ENCODE measurements around the gene TSEN2. TPM values are rescaled to one million over a fixed set of nuclear protein-coding genes. Genes with fewer than 3 reads are reported as not detected.

TSEN2 gene
- total RNA-seq, 1 donor from 2014 or later = 11.4 TPM

DNA sequence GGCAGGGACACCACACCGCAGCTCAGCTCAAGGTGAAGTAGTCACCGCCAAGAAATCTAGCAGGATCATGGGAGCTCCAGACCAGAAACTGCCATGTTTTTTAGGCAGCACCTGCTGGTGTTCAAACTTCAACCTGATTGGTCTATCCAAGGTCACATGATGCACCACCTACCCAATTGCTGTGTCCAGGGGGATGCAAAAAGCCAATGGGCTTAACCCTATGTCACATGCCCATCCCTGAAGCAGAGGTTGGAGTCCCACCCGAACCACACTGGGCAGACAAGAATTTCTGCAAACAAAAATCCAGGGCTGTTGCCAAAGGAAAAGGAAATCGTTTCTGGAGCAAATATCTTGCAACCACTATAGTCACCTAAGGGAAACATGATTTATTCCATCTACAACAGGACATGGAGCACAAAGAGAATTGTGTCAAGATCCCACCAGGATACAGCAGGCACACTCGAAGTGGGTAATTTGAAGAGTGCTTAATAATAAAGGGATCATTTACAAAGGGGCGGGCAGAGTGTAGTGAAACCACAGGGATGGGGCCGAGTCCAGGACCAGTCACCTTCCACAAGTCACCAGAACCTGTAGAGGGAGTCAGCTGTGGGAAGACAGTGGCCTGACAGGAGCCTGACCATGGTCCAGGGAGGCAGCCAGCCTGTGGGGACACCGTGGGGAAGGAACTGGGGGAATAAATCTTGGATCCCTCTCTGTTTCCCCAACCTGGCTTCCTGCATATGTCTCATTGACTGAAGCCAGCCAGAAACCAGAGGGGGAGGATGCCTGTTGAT is 34.2 kb upstream of the TSEN2 start:
- no peaks in the 10 kb centered on the region for H3K27me3 ChIP-seq (ENCODE audit: control insufficient read depth, insufficient read depth, low read length)
- TF ChIP-seq, protein P1, sequence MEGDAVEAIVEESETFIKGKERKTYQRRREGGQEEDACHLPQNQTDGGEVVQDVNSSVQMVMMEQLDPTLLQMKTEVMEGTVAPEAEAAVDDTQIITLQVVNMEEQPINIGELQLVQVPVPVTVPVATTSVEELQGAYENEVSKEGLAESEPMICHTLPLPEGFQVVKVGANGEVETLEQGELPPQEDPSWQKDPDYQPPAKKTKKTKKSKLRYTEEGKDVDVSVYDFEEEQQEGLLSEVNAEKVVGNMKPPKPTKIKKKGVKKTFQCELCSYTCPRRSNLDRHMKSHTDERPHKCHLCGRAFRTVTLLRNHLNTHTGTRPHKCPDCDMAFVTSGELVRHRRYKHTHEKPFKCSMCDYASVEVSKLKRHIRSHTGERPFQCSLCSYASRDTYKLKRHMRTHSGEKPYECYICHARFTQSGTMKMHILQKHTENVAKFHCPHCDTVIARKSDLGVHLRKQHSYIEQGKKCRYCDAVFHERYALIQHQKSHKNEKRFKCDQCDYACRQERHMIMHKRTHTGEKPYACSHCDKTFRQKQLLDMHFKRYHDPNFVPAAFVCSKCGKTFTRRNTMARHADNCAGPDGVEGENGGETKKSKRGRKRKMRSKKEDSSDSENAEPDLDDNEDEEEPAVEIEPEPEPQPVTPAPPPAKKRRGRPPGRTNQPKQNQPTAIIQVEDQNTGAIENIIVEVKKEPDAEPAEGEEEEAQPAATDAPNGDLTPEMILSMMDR (IDR thresholded peaks at IDR 0.05; ENCODE audit: insufficient read depth, low read length, poor library complexity, severe bottlenecking) = no peak
- H3K36me3 ChIP-seq (ENCODE audit: control insufficient read depth, insufficient read depth, low read length) = no peaks in the 10 kb centered on the region
- DNase-seq (ENCODE audit: low read depth) = no peak
- H3K4me3 ChIP-seq (ENCODE audit: low read depth, low read length) = no peak overlapping the region

DNA sequence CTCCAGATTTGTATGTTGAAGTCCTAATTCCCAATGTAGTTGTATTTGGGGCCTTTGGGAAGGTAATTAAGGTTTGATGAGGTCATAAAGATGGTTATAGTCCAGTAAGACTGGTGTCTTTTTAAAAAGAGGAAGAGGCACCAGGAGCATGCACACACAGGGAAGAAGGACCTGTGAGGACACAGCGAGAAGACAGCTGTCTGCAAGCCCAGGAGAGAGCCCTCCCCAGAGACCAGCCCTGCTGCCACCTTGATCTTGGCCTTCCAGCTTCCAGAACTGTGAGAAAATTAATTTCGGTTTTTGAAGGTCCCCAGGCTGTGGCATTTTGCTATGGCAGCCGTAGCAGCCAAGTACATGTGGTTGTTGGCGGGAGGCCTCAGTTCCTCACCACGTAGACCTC is 32.8 kb upstream of the TSEN2 start:
- no peak for DNase-seq (ENCODE audit: low read depth)
- no peak overlapping the region for H3K4me3 ChIP-seq (ENCODE audit: low read depth, low read length)
- TF ChIP-seq, protein P1 (IDR thresholded peaks at IDR 0.05; ENCODE audit: insufficient read depth, low read length, poor library complexity, severe bottlenecking) = no peak
- H3K27me3 ChIP-seq (ENCODE audit: control insufficient read depth, insufficient read depth, low read length) = no peaks in the 10 kb centered on the region
- H3K36me3 ChIP-seq (ENCODE audit: control insufficient read depth, insufficient read depth, low read length) = no peaks in the 10 kb centered on the region

DNA sequence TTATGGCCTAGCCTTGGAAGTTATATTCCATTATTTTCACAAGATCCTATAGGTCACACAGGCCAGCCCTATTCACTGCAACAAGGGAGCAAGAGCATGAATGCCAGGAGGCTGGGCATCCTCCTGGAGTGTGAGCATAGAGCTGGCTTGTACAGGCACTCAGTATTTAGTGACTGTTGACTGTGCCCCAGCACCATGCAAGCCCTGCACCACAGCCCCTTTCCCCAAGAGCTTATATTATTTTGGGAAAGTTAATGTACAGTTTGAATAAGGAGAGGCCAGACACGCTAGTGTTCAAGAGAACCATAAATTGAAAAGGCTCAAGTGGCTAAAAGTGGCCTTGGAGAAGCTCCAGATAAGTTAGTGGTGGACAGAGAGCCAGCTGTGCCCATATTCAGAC is 32.3 kb upstream of the TSEN2 start:
- no peak for DNase-seq (ENCODE audit: low read depth)
- TF ChIP-seq, protein P1 (IDR thresholded peaks at IDR 0.05; ENCODE audit: insufficient read depth, low read length, poor library complexity, severe bottlenecking) = no peak
- no peaks in the 10 kb centered on the region for H3K27me3 ChIP-seq (ENCODE audit: control insufficient read depth, insufficient read depth, low read length)
- no peaks in the 10 kb centered on the region for H3K36me3 ChIP-seq (ENCODE audit: control insufficient read depth, insufficient read depth, low read length)
- H3K4me3 ChIP-seq (ENCODE audit: low read depth, low read length) = no peak overlapping the region

DNA sequence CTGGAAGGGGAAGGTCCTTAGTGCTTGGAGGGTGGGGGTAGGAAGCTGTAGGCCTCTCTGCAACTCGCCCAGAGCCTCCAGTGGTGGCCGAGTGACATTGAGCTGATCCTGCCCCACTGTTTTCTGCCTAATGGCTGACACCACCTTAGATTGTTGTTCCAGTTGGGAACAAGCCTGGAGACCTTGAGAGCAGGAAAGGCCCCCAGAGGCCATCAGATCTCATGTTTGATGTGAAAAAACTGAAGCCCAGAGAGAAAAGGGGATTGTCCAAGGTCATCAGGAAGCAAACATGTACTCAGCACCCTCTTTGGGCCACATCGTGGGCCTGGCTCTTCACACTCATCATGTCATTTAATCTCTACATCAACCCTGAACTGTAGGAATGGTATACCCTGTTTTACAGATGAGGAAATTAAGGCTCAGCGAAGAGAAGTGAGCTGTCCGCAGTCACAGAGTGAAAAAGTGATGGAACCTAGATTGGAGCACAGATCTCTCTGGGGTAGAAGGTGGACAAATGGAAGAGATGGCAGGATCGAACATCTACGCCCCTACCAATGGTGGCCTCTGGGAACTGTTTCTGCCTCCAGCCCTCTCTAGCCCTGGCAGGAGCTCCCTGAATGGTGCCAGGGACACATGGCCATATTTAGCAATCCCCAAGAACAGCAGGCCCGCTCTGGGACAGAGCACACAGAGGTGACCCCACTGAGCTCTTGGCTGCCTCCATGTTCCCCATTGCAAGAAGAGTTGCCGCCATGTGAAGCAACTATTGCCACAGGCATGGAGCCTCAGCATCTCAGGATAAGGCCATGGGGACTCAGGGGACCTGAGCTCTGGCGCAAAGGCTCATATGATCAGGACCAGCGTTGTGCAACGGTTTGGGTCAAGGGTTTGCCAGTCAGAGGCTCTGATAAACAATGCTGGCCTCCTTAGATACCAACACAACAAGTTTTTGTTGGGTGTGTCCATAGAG is 31.6 kb upstream of the TSEN2 start:
- TF ChIP-seq, protein P1 (IDR thresholded peaks at IDR 0.05; ENCODE audit: insufficient read depth, low read length, poor library complexity, severe bottlenecking) = no peak
- Histone ChIP-seq H3K36me3 (ENCODE audit: control insufficient read depth, insufficient read depth, low read length) (no peaks in the 10 kb centered on the region), H3K4me3 (ENCODE audit: low read depth, low read length) (no peak overlapping the region), H3K27me3 (ENCODE audit: control insufficient read depth, insufficient read depth, low read length) (no peaks in the 10 kb centered on the region)
- DNase-seq (ENCODE audit: low read depth) = no peak

DNA sequence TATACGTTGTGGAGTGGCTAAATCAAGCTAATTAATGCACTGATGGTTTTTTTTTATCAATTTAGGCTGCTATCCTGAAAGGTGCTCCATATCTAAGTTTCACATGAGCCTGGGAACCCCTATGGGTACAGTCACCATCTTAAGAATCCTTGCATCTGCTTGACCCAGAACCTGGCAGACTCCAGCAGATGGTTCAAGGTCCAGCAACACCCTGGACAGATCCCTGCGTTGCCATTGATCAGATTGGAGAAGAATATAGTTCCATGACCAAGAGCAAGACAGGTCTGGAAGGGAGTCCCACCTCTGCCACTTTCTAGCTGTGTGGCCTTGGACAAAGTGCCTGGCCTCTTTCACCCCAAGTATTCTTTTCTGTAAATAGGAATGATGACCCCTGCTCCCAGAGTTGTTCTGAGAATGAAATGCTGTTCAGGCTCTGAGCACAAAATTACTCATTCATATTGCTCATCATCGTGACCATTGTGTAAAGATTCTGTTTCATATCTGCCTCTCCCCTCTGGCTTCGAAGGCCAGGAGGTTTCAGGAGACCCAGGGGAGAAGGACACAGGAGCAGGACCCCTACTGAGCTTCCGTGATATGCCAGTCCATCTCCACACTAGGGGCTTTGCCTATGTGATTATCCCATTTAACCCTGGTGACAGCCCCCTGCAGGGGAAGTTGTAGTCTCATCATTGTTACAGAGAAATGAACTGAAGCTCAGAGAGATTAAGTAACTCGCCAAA is 30.0 kb upstream of the TSEN2 start:
- TF ChIP-seq, protein P1 (IDR thresholded peaks at IDR 0.05; ENCODE audit: insufficient read depth, low read length, poor library complexity, severe bottlenecking) = no peak
- DNase-seq (ENCODE audit: low read depth) = no peak
- Histone ChIP-seq H3K36me3 (ENCODE audit: control insufficient read depth, insufficient read depth, low read length) (no peaks in the 10 kb centered on the region), H3K27me3 (ENCODE audit: control insufficient read depth, insufficient read depth, low read length) (no peaks in the 10 kb centered on the region), H3K4me3 (ENCODE audit: low read depth, low read length) (no peak overlapping the region)

All from kidney epithelial cell (primary cell).